ENCODE data around the gene EXOC2.
"Not testable (repeated sequence)": the region's sequence is repeated elsewhere in the genome, so short reads cannot be mapped to it uniquely, and the experiment has no call there.

The EXOC2 gene

DNA sequence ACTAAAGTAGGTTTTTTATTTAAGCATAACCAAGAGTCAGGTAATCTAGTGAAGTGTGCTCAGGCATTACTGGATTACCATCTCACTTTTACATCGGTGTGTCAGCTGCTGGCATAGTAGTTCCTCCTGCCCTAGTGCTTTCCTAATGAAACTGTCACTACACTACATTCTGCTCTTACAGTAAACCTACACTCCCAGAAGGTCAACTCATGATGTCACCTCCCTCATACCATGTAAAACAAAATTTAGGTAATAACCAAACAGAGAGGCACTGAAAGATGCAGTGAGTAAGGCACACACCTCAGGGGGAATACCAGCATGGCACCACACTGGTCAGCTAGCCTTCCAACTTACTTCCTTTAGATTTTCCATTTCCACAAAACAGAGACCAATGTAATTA is 59.3 kb downstream of the EXOC2 start:
- no peak for DNase-seq

DNA sequence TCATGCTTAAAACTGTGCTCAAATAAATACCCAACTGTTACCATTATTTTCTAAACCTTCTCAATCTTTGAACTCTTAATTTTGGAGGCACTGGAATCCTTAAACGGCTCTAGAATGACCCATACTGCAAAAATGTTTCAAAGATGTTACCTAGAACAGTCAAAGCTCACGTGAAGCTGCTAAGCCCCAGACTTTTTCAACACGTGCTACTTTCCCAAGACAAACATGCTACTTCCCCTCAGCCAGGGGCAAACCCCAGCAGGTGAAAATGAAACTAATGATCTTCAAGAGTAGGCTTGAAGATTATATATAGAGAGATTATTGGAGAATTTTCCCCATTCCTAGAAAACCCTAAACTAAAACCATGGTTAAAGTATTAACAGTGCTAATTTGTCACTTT is 64.2 kb downstream of the EXOC2 start:
- DNase-seq, result no peak

DNA sequence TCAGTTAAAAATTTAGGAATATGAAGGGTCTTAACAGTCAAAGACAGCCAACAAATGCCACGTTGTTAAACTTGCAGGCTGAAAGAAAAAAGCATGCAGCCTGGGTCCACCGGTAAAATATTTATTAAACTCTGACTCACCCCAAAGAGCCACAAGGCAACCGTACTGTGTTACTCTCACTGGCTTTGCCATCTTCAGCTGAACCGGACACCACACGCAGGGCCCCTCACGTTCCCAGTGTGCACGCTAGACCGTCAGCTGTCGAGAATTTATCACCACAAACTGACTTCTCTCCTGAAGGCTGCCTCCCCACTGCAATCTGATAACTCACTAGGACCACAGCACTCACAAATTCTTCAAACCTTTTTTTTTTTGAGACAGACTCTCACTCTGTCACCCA is 66.7 kb downstream of the EXOC2 start:
- DNase-seq, result no peak

DNA sequence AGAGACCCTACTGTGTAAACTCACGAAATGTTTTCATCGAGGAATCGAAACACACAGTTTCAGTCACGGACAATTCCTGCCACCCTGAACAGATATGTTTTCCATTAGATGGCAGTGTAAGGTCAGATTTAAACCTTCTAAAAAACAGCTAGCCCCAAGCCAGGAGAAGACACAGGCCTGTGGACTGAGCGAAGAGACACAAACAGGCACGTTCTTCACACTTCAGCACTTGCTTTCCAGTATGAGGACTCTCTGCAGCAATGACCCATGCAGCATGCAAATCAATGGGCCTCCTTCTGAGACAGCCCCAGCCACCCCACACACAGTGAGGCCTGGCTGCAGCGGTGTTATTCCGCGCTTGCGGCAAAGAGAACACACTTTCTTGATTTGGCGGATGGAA is 68.0 kb downstream of the EXOC2 start:
- DNase-seq, result peak; percentile 1

DNA sequence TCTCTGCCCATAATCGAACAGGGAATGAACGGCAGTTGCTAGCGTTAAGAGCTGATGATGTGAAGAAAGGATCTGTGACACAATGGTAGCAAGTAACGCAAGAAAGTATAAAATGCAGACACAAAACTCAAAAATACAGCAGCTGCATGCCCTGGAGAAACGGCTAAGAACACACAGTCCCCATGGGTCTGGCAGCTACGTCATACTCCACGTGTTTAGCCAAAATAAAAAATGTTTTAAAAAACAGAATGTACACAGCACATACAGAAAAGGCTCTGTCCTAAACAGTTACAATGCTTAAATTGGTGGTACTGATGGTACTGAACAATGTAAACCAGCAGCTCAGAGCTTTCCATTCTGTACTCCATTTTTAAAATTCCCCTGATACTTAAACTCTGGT is 70.5 kb downstream of the EXOC2 start:
- no peak for DNase-seq

DNA sequence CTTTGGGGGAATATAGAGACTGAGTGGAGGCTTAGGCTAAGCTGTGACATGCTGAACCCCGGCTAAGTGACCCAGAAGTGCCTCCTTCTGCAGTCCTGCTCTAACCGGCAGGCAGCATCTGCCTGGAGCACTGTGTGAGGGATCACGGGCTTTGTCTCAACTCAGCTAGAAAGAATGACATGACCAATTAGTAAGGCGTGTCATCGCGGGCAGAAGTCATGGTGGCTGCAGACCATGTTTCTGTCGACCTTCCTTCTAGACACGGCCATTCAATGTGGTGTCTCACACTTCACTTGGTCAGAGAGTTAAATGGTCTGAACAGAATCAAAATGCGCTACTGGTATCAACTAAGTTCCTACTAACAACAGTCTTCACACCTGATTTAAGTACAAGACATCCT is 71.0 kb downstream of the EXOC2 start:
- no peak for DNase-seq

DNA sequence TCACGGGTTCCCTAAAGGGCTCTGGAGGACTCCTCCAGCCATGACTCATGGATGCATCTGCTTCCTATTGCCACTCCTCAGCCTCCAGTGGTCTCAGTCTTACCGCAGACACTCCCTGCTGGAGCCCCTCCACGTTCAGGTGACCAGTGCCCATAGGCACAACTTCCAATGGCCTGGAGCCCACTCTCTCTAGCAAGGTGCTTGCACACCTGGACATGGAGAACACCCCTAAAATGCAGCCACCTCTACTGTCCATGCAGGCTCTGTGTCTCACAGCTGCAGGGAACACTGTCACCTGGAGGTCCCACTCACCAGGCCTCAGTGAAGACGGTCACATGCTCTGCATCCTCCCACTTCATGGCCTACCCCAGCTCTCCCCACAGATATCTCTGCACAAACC is 72.0 kb downstream of the EXOC2 start:
- no peak for DNase-seq

DNA sequence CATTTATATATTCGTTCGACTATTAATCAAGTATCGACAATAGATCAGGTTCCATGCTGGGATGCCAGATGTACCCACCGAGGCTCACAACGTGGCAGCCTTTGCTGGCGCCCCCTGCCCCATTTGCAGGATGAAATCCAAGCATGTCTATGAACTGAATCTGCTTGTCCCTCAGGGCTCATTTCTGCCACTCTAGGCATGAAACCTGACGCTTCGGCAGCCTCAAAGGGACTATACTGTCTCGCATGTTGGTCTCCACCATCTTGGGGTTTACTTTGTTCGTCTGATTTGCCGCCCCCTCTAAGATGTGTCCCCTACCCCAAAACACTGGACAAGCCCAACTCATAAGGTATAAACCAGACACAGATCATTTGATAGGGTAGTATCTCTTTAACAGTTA is 72.8 kb downstream of the EXOC2 start:
- no peak for DNase-seq

DNA sequence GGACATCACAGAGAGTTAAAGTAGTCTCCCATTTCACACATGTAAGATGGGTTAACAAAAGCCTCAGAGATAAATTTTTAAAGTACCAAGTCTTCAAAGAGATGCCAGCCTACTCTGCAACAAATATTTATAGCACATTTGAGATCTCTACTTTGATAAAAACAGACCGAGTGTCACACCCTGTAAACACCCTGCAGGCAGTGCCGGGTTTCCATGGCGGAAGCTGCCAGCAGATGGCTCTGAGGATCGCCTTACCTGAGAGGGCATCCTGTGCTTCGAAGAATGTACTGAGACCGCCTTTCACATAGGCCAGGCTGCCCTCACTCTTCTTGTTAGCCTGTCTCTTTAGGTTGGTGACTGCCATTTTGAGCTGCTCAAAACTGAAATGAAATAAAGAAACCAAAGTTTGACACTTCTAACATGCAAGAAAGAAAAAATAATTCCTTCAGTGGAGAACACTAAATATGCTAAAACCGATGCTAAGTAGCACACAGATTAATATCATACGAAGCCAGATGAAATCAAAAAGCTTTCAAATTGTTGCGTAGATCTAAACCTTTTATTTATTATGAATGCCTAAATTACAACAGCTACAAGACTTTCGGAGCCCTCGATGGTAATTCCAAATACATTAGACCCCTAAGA is 75.4 kb downstream of the EXOC2 start:
- DNase-seq, result no peak

DNA sequence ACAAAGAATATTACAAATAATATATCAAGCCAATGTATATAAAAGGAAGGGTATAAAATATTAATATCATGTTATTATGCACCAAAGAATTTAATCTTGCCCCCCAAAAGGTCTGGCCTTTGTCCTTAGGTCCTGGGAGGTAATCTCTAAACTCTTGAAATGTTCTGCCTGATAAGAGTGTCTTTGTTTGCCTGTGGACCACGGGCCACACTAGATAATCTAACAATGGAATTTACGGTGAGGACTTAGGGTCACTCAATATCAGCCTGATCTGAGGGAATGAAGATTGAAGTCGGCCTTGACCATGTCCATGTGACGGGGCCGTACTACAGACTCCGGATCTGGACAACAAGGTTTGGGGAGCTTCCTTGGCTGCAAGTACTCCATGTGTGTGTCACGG is 79.0 kb downstream of the EXOC2 start:
- DNase-seq, result no peak

DNA sequence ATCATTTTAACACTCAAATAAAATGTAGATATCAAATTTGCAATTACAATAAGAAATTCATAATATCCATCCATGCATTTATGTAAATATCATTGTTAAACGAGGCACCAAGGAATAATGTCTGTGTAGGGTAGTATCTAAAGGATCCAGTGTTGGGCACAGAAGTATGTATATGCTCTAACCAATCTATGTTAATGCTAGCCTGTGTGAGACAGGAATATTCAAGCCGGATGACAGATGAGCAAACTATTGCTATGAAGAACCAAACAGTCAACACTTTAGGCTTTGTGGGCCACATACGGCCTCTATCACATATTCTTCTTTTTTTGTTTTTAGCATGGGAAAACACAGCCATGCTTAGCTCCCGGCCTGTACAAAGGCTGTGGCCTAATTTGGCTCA is 81.0 kb downstream of the EXOC2 start:
- DNase-seq, result no peak

DNA sequence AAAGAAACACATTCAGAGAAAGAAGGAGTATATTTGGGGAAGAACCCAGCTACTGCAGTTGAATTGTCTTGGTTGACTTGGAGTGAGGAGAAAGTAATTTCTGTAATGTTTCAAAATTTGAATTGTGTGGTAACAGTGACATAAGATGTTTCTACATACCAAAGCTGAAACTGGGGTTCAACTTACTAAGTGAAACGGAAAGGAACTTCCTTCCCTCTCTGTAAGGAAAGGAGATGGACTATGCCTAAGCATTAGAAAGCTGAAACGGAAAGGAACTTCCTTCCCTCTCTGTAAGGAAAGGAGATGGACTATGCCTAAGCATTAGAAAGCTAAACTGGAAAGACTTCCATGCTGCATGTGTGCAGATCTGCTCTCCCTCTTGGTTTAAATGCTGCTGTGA is 82.1 kb downstream of the EXOC2 start:
- DNase-seq, result no peak

DNA sequence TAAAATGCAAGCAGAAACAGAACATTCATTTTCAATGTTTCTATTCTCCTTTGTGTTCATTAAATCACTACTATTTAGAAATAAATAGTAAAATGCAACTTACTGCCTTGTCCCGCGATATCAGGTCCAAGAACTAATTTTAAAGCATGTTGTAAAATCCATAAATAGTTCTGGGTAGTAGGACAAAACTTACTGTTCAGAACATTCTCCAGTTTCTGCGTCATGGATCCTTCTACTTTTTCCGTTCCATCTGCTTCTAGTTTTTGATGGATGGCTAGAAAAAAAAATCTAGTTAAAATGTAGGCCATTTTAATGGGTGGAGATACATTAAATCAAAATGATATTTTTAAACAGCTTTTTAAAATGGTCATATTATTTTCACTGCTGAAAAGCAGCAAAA is 83.0 kb downstream of the EXOC2 start:
- no peak for DNase-seq

DNA sequence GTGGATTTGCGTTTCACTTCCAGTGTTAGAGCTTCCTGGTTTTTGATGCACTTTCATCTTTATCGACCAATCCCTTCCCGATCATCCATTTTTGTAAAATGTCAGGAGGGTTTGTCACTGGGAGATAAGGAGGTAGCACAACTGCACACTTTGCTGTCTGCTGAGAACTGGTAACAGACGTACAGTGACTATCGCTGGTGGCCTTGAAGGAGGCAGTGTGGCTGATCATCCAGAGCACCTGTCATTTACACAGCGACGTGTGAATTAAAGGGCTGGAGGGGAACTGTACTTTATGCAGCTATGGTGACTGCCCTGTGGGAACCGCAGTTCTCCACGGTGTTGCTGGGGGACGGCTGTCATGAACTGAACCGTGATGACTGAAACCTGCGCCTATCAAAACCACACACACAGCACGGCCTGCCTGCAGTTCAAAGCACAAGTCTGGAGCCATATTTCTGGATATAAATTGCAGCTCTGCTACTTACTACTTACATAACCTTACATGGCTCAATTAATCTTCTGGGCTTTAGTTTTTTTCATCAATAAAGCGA is 86.0 kb downstream of the EXOC2 start:
- DNase-seq, result no peak

DNA sequence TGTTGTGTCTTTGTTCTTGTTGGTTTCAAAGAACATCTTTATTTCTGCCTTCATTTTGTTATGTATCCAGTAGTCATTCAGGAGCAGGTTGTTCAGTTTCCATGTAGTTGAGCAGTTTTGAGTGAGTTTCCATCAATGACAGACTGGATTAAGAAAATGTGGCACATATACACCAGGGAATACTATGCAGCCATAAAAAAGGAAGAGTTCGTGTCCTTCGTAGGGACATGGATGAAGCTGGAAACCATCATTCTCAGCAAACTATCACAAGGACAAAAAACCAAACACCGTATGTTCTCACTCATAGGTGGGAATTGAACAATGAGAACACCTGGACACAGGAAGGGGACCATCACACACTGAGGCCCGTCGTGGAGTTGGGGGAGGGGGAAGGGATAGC is 87.0 kb downstream of the EXOC2 start:
- not testable (repeated sequence) for DNase-seq

DNA sequence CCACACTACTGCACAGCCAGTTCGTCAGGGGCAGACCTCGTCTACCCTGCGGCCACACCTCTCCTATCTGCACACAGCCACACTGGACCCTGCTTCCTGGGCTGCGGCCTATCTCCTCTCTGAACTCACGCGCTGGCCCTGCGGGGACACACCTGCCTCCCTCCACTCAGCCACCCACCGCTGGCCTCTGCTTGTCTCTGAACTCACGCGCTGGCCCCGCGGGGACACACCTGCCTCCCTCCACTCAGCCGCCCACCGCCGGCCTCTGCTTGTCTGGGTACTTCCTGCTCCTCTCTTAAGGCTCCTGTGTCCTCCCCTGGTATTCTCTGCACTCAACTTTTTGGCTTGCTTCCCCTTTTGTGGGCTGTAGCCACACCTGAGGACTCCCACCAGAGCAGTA is 88.4 kb downstream of the EXOC2 start:
- DNase-seq, result no peak

DNA sequence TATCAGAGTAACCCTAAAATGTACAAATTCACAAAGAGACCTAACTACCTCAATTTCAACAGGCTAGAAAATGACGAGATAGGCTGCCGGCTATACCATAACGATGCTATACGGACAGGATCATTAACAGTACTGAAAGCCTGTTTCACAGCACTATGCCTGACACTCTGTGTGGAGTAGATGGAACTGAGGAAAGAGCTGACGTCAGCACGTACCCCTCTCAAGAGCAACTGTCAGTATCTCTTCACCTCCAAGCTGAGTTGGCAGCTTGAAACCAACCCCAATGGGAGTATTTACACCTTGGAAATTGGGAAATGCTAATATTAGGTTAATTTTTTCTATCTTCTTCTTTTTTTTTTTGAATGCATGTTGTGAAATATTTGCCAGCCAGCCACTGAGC is 89.7 kb downstream of the EXOC2 start:
- DNase-seq, result no peak

DNA sequence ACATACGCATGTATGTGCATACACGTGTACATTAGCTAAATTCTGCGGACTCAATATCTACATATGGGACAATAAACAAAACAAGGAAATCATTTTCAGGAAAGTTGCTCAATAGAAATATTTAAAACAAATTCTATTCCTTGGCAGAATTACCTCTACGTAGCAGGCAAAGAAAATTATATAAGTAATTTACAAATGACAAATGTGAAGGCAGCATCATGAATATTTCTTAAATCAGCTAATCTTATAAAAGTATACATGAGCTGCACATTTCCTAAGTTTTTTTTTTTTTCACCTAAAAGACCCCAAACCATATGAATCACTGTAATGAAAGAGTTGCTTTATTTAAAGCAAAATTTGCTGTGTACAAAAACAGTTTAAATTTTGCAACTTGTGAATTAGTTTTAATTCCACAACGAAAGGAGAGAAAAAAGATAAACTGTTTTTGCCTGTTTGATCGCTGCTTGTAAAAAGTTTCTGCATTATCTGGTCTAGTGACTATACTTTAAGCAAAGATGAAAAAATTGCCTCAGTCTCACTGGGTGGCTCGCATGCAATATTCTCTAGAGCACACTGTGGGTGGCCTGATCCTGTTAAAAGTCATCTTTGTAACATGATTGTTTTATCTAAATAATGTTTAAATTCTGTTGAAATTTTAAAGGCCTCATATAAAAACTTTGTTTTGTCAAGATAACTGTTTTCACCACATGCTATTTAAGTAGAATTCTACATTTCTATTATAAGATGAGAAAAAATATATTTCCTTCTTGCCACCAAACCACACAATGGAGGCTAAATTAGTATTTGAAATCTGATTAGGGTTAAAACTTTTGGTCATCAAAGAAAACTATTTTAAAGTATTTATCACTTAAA is 93.1 kb downstream of the EXOC2 start:
- DNase-seq, result no peak

DNA sequence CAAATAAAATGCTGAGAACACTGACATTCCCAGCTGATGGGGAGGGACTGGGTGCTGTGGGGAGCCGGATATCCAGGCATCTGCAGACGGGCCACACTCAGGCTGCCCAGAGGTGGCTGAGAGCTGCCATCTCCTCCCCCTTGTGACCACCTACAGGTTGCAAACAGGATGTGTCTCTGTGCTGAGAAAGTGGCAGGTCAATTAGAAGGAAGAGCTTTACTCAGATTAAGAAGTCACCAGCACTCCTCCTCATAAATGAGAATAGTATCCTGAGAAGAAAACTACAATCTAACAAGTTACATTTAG is 99.1 kb downstream of the EXOC2 start:
- DNase-seq, result no peak

DNA sequence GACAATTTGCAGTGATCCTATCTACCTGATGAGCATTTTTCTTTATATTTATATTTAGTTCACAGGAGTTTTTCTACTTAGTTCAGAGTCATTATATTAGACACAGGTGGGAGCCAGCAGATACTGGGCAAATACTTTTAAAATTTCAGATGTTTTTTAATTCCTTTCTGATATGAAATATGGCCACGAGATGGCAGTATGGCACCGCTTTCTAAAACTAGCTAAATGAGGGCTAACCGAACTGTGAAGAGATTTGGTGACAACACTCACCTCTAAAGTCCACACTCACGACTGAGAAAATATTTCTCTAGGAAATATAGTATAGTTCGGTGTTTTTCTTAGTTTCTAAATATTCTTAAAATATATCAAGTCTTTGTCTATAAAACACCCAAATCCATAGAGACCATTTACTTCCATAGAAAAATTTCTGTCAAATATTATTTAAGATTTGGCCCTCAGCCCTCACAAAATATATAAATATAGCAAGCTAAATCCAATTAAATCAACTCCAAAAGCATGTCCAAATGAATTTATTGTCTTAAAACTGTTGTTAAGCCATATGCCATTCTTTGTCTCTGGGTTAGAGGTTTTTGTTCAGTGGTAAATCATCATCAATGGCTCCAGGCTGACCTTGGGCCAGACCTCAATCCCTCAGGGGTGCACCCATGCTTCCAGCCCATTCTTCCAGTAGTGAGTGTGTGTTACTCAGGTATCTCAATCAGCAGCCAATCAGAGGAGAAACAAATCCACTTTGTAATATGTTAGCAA is 99.6 kb downstream of the EXOC2 start:
- peak; percentile 62 for DNase-seq

DNA sequence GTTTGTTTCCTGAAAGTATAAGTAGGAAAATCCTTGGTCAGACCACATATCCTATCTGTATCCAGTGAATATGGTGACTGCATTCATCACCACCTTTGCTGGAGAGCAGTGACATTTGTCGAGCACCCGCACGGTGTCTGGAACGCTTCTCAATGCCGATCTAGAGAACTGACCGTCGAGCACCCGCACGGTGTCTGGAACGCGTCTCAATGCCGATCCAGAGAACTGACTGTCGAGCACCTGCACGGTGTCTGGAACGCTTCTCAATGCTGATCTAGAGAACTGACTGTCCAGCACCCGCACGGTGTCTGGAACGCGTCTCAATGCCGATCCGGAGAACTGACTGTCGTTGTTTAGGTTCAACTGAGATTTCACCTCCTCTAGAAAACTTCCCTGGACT is 103.8 kb downstream of the EXOC2 start:
- DNase-seq, result no peak

DNA sequence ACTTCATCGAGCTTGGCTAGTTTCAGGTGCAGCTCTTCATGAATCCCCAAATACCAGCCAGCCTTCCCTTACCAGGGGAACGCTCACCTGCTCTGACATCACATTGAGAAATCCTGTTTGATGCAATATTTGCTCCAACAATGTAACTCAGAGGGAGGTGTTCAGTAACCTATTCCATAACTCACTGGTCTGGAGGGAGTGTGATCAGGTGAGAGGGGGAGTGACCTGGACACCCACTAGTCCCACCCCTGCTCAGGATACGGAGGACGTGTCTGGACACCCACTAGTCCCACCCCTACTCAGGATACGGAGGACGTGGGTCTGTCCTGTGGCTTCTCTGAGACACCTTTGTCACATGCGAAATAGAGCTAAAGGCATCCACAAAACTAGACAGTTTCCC is 106.4 kb downstream of the EXOC2 start:
- no peak for DNase-seq

DNA sequence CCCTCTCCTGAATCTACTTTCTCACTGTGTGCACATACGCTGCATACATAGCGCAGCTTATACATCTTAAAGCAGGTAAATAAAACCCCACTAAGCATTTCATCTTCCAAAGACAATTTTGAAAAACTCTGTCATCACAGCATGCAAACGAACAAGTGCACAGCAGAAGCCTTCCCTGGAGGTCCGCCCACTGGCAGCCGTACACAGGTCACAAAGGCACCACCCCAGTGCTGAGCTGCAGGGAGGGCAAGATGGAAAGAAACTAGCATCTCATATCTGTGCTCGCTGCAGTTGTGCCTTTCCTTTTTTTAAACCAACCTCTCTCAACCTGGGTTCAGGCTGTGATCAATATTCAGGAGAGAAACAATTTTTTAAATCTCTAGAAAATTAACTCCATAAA is 109.3 kb downstream of the EXOC2 start:
- no peak for DNase-seq

DNA sequence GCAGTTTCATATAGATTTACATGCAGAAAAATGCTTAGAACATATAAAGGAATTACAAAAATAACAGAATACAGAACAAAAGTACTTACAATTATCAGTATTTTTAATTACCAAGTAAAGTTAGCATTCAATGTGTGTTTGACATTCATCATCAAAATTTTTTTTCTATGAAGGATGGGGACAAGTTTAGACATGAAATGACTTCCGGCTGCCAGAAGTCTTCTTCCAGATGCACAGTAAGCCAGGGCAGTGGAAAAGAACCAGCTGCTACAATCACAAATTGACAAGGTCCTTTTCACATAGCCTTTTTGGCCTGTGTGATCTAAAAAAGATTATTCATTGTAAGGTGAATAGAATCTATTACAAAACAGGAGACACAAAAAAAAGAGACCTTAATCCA is 109.8 kb downstream of the EXOC2 start:
- DNase-seq, result no peak
